Small intestine (tissue), 7 donors: ENCODE measurements around the gene PCSK2. TPM values are rescaled to one million over a fixed set of nuclear protein-coding genes. Genes with fewer than 3 reads are reported as not detected.

ENCODE experiments used
- DNase-seq, 2 donors: peaks; one replicate each; pipeline versions ENCODE4 v3.0.0 to v3.0.0-alpha.2; 2013
- FAIRE-seq: peaks from 2 replicates; lab custom pipeline; 2012; peaks lifted over from hg19 to GRCh38; lab: Jason Lieb, UNC
- H3K27ac ChIP-seq, 3 donors: one replicate each; pipeline ENCODE4 v1.5.1; 2013; ENCODE audit warnings: low read length in 2 of 3, mild to moderate bottlenecking in 2 of 3, control low read depth in 1 of 3, inconsistent platforms in 1 of 3, low read depth in 1 of 3, moderate library complexity in 1 of 3
- H3K27me3 ChIP-seq, 3 donors: one replicate each; pipeline ENCODE4 v1.6.1; 2013; ENCODE audit warnings: low read length in 3 of 3, inconsistent platforms in 1 of 3; ENCODE audit not compliant: control insufficient read depth in 3 of 3, insufficient read depth in 3 of 3
- H3K36me3 ChIP-seq, 3 donors: one replicate each; pipeline ENCODE4 v1.6.1; 2013; ENCODE audit warnings: low read length in 3 of 3, inconsistent platforms in 1 of 3, low read depth in 1 of 3, mild to moderate bottlenecking in 1 of 3, moderate library complexity in 1 of 3; ENCODE audit not compliant: control insufficient read depth in 3 of 3, insufficient read depth in 2 of 3
- H3K4me1 ChIP-seq, 3 donors: one replicate each; pipeline ENCODE4 v1.6.1; 2013; ENCODE audit warnings: low read length in 2 of 3, inconsistent platforms in 1 of 3, low read depth in 1 of 3, mild to moderate bottlenecking in 1 of 3, moderate library complexity in 1 of 3; ENCODE audit not compliant: control insufficient read depth in 3 of 3, insufficient read depth in 2 of 3
- H3K4me3 ChIP-seq, 3 donors: one replicate each; pipeline ENCODE4 v1.5.1; 2013; ENCODE audit warnings: low read length in 3 of 3, control low read depth in 1 of 3, inconsistent platforms in 1 of 3, low read depth in 1 of 3, mild to moderate bottlenecking in 1 of 3, moderate library complexity in 1 of 3
- H3K9me3 ChIP-seq, 2 donors: one replicate each; pipeline ENCODE4 v1.6.1; 2013; ENCODE audit warnings: low read depth in 1 of 2, low read length in 1 of 2; ENCODE audit not compliant: control insufficient read depth in 2 of 2, insufficient read depth in 1 of 2
- WGBS, 3 donors: extraction: QIAGEN DNeasy Blood & Tissue Kit; methylation state at CpG; one replicate each; pipeline ENCODE4 v1.1.7; 2013; 5-methylcytosine and 5-hydroxymethylcytosine counted together
- polyA plus RNA-seq, 4 donors: library from polyadenylated mRNA; stranded (reverse) in 3 of 4; unstranded in 1 of 4; fragments of 200-250 nt in 3 of 4; fragments of 120-200 nt in 1 of 4; gene quantifications; one replicate each; pipeline versions ENCODE4 v1.2.1 to v1.2.3, GENCODE V29; 2013
- donor health status: healthy with polysubstance abuse.
- donor health status: control.
- donor health status: control.
- donor health status: Bipolar disorder and iron deficiency.
- donor health status: healthy.

PCSK2 gene
- polyA plus RNA-seq, 4 donors = 0.27 to 2.6 (median 0.78) TPM

GRCh38 chr20:17227669-17228623 is 1.1 kb downstream of the PCSK2 start:
- 5 to 9% (median 8%) methylated on average over 34 to 35 of the region's 35 CpGs for WGBS, 3 donors
- peak in 1 of 2 donors; percentile 21 for DNase-seq
- H3K4me1 ChIP-seq = peaks cover 0 to 6% (median 0%) of the 10 kb centered on the region in 3 donors
- no peak for FAIRE-seq
- H3K36me3 ChIP-seq = no peaks in the 10 kb centered on the region
- H3K9me3 ChIP-seq = no peaks in the 10 kb centered on the region
- no peak overlapping the region for H3K27ac ChIP-seq
- peak overlapping the region in 1 of 3 donors; percentile 4 for H3K4me3 ChIP-seq
- peaks cover 5 to 49% (median 20%) of the 10 kb centered on the region in 3 donors for H3K27me3 ChIP-seq

- Histone ChIP-seq H3K36me3 (no peaks in the 10 kb centered on the region), H3K4me1 (peaks cover 0 to 6% (median 0%) of the 10 kb centered on the region in 3 donors), H3K4me3 (peak overlapping the region in 1 of 3 donors; percentile 4), H3K27me3 (peaks cover 5 to 49% (median 20%) of the 10 kb centered on the region in 3 donors), H3K27ac (no peak overlapping the region), H3K9me3 (no peaks in the 10 kb centered on the region)
- DNase-seq = no peak
- no peak for FAIRE-seq
- 2 to 5% (median 4%) methylated on average over 23 to 25 of the region's 25 CpGs for WGBS, 3 donors
Observed at GRCh38 chr20:17228624-17229061, 1.8 kb downstream of the PCSK2 start.

- 13 to 40% (median 40%) methylated on average over 1 of the region's 1 CpG for WGBS, 3 donors
- Histone ChIP-seq H3K36me3 (no peaks in the 10 kb centered on the region), H3K4me3 (no peak overlapping the region), H3K27me3 (peaks cover 5 to 49% (median 20%) of the 10 kb centered on the region in 3 donors), H3K9me3 (no peaks in the 10 kb centered on the region), H3K27ac (no peak overlapping the region), H3K4me1 (peaks cover 0 to 6% (median 0%) of the 10 kb centered on the region in 3 donors)
- DNase-seq (no peak), FAIRE-seq (no peak)
Observed at GRCh38 chr20:17229256-17229655, 2.4 kb downstream of the PCSK2 start.

- Histone ChIP-seq H3K4me3 (no peak overlapping the region), H3K9me3 (no peaks in the 10 kb centered on the region), H3K27ac (no peak overlapping the region), H3K4me1 (no peaks in the 10 kb centered on the region), H3K27me3 (peaks cover 0 to 17% (median 1%) of the 10 kb centered on the region in 3 donors), H3K36me3 (no peaks in the 10 kb centered on the region)
- 81 to 82% (median 81%) methylated on average over 4 of the region's 4 CpGs for WGBS, 3 donors
- DNase-seq = no peak
- FAIRE-seq = no peak
Observed at GRCh38 chr20:17233626-17234025, 6.8 kb downstream of the PCSK2 start.

GRCh38 chr20:17236766-17237165 is 9.9 kb downstream of the PCSK2 start:
- H3K36me3 ChIP-seq = no peaks in the 10 kb centered on the region
- H3K27ac ChIP-seq = no peak overlapping the region
- H3K27me3 ChIP-seq = peaks cover 0 to under 1% (median 0%) of the 10 kb centered on the region in 3 donors
- no peaks in the 10 kb centered on the region for H3K4me1 ChIP-seq
- DNase-seq (no peak), FAIRE-seq (no peak)
- H3K4me3 ChIP-seq = no peak overlapping the region
- no peaks in the 10 kb centered on the region for H3K9me3 ChIP-seq

- Histone ChIP-seq H3K27ac (no peak overlapping the region), H3K4me3 (no peak overlapping the region), H3K27me3 (no peaks in the 10 kb centered on the region), H3K36me3 (no peaks in the 10 kb centered on the region), H3K9me3 (no peaks in the 10 kb centered on the region), H3K4me1 (no peaks in the 10 kb centered on the region)
- no peak for DNase-seq
- WGBS, 3 donors = 82 to 89% (median 85%) methylated on average over 3 of the region's 3 CpGs
- FAIRE-seq = no peak
Observed at GRCh38 chr20:17248224-17248623, 21.4 kb downstream of the PCSK2 start.

- FAIRE-seq (no peak), DNase-seq (no peak)
- H3K9me3 ChIP-seq = no peaks in the 10 kb centered on the region
- no peak overlapping the region for H3K27ac ChIP-seq
- no peak overlapping the region for H3K4me3 ChIP-seq
- 24 to 51% (median 33%) methylated on average over 3 of the region's 3 CpGs for WGBS, 3 donors
- H3K4me1 ChIP-seq = no peaks in the 10 kb centered on the region
- peaks cover 0 to 2% (median 0%) of the 10 kb centered on the region in 3 donors for H3K27me3 ChIP-seq
- H3K36me3 ChIP-seq = no peaks in the 10 kb centered on the region
Observed at GRCh38 chr20:17262786-17263185, 35.9 kb downstream of the PCSK2 start.

- DNase-seq (no peak), FAIRE-seq (no peak)
- Histone ChIP-seq H3K27ac (no peak overlapping the region), H3K4me3 (no peak overlapping the region), H3K27me3 (no peaks in the 10 kb centered on the region), H3K9me3 (no peaks in the 10 kb centered on the region), H3K36me3 (no peaks in the 10 kb centered on the region), H3K4me1 (no peaks in the 10 kb centered on the region)
- 79 to 83% (median 82%) methylated on average over 3 of the region's 3 CpGs for WGBS, 3 donors
Observed at GRCh38 chr20:17273717-17274116, 46.9 kb downstream of the PCSK2 start.
